Hematopoietic multipotent progenitor cell treated with erythropoietin and hydrocortisone succinate and interleukin-3 and kit ligand, for 17 days (in vitro differentiated cells): ENCODE results near the gene NRG2.

Experiments
- DNase-seq: peaks from one replicate; pipeline ENCODE4 v3.0.0-alpha.2; 2015; ENCODE audit warnings: low spot score

NRG2 gene

GRCh38 chr5:139880416-139881142 lies 162.5 kb downstream of the NRG2 start:
- DNase-seq: no peak

GRCh38 chr5:139878093-139878492 lies 165.0 kb downstream of the NRG2 start:
- no peak for DNase-seq

GRCh38 chr5:139877129-139877597 lies 165.9 kb downstream of the NRG2 start:
- no peak for DNase-seq

GRCh38 chr5:139875957-139876356 lies 167.1 kb downstream of the NRG2 start:
- DNase-seq: no peak

- DNase-seq: no peak
Measured at GRCh38 chr5:139872851-139873794, 170.0 kb downstream of the NRG2 start.

- no peak for DNase-seq
Measured at GRCh38 chr5:139872052-139872766, 170.9 kb downstream of the NRG2 start.

- DNase-seq: no peak
Measured at GRCh38 chr5:139871614-139872013, 171.5 kb downstream of the NRG2 start.

- no peak for DNase-seq
Measured at GRCh38 chr5:139870677-139871076, 172.4 kb downstream of the NRG2 start.

- no peak for DNase-seq
Measured at GRCh38 chr5:139869042-139869790, 173.9 kb downstream of the NRG2 start.

- DNase-seq: no peak
Measured at GRCh38 chr5:139867581-139867980, 175.5 kb downstream of the NRG2 start.

- no peak for DNase-seq
Measured at GRCh38 chr5:139867109-139867508, 176.0 kb downstream of the NRG2 start.

- no peak for DNase-seq
Measured at GRCh38 chr5:139864716-139865483, 178.2 kb downstream of the NRG2 start.

- DNase-seq: no peak
Measured at GRCh38 chr5:139863855-139864558, 179.1 kb downstream of the NRG2 start.

- DNase-seq: no peak
Measured at GRCh38 chr5:139863361-139863760, 179.7 kb downstream of the NRG2 start.

- DNase-seq: no peak
Measured at GRCh38 chr5:139862803-139863202, 180.3 kb downstream of the NRG2 start.

- DNase-seq: no peak
Measured at GRCh38 chr5:139862313-139862712, 180.8 kb downstream of the NRG2 start.

GRCh38 chr5:139861889-139862207 lies 181.3 kb downstream of the NRG2 start:
- DNase-seq: no peak

GRCh38 chr5:139861021-139861888 lies 181.8 kb downstream of the NRG2 start:
- DNase-seq: no peak

- no peak for DNase-seq
Measured at GRCh38 chr5:139859013-139859412, 184.1 kb downstream of the NRG2 start.
